Activated CD8-positive, alpha-beta memory T cell treated with anti-CD3 and anti-CD28 coated beads for 48 hours (primary cell): Measurements from ENCODE around the gene NAT9.

Source experiments
- DNase-seq, 3 experiments: peaks; one replicate each; pipeline ENCODE4 v3.0.0-alpha.2; 2020; ENCODE audit warnings: low read depth in 2 of 3, low spot score in 2 of 3

The NAT9 gene

DNA sequence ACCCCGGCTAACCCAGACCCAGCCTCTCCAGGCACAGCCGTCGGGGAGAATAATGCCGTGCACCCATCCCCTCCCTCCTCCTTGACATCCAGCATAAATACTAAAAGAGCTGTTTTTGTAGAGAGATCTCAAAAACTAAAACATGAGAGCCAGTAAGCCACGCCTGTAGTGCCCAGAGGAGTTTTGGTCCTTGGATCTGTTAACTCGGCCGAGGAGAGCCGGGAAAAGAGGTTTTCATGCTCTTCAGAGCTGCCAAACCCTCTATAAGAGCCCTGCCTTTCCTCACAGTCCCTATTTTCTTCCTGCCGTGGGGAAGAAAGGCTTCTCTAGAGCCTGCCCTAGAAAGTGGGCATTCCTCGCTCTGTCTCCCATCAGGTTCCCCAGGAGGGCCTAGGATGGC, 30.2 kb upstream of the NAT9 start:
- DNase-seq, result no peak

DNA sequence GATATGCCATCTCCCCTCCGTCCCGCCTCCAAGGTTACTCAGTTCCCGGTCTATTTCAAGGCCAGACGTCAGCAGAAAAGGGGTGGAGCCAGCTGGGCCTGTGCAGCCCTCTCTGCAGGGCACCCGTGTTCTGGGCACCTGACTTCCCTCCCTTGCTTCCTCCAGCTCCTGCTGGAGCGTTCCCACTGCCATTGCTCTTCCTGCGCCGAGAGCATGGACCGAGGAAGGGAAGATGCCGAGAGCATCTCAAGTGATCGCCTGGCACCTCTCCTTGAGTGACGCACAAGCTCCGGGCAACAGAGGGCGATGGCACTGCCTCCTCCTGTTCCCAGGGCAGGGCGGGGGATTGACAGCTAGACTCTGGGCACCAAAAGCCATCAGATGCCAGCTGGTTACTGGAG, 29.4 kb upstream of the NAT9 start:
- no peak for DNase-seq

DNA sequence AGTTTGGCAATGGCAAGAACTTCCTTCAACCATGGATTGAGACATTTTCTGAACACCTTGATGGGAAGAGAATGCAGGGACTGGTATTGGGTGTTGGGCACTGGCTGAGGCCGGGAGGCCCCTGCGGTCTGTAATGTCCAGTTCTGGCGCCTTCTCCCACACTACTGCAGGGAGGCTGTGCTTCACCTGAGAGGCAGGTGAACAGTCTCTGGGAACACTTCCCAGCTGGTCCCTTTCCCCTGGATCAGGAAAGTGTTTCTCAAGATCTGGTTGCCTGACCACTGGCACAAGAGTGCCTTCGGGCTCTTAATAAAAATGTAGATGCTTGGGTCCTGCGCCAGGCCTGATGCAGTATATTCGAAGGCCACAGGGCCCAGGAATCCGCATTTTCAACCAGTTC, 28.5 kb upstream of the NAT9 start:
- no peak for DNase-seq

DNA sequence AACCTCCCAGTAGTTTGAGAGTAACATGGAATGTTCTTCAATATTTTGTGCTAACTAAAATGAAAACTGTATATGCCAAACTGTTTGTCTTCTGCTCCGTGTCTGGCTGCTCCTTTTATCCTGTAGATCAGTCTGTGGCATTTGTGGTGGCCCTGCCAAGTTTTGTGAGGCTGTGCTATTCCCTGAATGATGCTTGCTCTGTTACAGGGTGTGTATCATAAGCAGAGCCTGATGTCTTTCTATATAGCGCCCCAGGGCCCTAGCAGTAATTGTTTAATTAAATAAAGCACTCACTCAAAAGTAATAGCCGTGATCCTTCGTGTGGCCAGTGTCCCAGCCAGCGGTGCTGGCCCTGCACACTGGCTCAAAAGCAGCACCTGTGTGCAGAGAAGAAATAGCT, 27.8 kb upstream of the NAT9 start:
- DNase-seq, result no peak

DNA sequence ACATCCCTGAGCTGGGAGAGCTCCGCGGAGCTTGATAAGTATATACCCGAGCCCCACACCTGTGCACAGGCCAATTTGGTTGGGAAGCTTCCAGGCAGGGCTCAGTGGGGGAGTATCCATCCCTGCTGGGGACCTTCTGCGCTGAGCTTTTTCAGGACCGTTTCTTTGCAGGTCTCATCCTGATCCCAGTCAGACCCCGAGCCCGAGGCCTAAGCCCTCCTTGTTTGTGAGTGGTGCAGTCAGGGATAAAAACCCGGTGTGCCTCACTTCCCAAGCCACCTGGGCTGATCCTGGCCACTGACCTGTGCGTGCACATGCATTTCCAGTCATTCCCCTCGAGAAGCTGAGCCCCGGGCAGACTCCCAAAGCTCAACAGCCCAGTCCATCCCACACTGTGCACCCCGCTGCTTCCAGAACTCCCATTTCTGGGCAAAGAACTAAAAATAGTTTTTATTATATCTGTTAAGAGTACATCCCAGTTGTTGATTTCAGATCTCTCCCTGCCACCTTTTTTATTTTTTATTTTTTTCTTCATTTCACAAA, 27.3 kb upstream of the NAT9 start:
- DNase-seq, result no peak

DNA sequence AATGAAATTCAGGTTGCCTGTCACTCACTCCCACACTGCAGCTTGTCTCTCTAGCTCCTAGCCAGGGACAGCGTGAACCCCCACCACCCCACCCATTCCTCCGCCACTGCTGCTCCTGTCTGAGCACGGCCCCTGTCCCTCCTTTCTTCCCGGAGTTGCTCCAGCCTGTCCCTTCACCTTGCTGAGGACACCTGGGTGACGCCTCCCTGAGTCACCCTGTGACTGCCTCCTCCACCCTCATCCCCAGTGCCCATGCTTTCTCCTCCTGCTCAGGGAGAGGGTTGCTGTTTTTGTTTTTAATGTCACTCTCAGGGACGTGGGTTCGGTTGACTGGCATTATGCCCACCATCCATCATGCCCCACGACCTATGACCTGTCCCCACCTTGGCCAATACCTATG, 25.8 kb upstream of the NAT9 start:
- no peak for DNase-seq

DNA sequence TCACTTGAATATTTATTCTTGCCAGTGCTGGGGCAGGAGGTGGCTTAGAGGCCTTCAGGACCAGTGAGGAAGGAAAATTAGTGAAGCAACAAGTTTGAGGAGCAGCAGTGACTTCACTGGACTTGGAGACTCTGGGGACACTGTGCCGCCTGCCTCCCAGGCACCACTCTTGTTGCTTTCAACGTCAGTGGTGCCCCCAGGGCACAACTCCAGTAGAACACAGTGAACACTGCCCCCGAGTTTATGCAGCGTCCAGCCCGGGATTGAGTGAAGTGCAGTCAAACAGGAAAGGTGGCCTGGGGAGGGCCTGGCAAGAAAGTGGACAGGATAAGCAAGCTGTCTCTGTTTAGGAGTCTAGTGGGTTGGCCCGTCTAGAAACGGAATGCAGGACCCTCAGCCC, 24.4 kb upstream of the NAT9 start:
- DNase-seq, result no peak

DNA sequence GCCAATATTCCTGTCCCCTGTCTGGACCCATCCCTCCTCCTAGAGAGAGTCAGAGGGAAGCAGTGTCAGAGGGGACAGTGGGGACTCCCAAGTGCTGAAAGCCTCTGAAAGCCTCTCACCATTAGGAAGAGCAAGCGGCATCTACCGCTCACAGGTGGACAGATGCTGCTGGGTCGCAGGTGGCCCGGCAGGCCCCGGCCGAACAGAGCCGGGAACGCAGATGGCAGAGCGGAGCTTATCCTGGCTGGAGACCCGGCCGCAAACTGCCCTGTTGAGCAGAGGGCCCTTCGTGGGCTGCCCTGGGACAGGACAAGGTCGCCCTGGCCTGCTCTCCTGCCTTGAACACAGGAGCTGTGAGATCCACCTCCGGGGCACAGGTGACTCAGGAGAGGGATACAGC, 23.0 kb upstream of the NAT9 start:
- no peak for DNase-seq

DNA sequence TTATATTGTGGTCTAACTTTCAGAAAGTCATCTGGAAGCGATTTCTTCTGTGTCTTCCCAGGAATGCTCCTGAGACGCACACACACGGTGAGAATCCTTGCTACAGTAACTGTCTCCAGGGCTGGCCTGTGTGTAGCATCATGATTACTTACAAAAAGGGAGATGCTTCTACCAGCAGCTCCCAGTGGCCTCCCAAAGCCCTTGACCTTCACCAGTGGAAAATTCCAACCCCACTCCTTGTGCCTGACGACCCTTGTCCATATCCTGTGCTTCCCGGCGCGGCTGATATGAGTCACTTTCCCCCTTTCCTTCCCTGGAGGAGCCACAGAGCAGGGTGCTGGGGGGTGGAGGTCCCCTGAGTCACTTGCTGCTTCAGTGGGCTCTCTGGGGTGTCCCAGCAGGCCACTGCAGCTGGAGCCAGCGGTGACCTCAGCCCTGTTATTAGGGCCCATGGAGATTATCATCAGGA, 22.1 kb upstream of the NAT9 start:
- no peak for DNase-seq

DNA sequence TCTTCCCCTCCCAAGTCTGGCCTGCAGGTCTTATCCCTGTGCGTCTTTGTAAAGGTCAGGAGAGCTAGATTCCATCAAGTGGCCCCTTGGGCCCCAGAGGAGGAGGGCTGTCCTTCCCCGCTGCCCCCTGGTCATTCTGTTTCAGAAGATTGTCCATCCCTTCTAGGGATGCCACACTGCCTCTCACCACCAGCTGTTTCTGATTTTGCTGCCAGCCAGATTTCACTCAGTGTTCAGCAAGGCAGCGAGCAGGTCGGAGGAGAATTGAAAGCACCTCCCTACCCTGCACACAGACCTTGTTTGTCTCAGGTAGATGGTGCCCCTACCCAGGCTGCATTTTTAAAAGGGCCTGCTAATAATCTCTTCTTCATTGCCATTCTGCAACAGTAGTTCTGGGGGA, 21.7 kb upstream of the NAT9 start:
- no peak for DNase-seq

DNA sequence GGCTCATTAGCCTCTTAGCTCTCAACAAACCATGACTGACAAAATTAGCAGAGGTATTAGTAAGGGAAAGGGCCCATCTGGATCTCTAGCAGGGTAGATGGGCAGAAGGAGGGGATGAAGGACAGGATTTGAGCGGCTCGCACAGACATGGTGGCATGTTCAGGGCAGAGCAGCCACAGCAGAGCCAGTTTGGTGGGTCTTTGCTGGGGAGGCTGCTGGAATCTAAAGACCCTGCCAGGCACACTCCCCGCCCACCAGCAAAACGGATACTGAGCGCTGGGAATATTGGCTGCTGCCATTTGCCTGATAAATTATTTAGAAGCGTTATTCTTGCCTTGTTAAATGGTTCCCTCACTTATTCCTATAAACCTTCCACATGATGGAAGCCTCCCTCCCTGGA, 20.7 kb upstream of the NAT9 start:
- DNase-seq, result no peak

DNA sequence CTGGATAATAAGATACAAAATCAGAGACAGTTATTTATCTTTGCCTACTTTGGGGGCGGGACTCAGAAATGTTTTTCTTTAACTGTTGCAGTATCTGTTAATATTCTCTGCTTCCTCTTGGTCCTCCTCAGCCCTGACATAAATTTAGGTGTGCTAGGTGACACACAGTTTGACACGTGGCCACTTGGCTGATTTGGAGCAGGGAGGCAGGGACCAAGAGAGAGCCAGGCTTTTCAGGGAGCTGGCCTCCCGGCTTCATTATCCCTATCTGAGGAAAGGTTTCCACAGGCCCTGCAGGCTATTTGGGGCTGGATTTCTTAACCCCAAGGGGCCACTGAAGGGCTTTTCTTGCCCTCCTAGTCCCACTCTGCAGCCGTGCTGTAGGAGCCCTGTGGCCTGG, 20.1 kb upstream of the NAT9 start:
- no peak for DNase-seq

DNA sequence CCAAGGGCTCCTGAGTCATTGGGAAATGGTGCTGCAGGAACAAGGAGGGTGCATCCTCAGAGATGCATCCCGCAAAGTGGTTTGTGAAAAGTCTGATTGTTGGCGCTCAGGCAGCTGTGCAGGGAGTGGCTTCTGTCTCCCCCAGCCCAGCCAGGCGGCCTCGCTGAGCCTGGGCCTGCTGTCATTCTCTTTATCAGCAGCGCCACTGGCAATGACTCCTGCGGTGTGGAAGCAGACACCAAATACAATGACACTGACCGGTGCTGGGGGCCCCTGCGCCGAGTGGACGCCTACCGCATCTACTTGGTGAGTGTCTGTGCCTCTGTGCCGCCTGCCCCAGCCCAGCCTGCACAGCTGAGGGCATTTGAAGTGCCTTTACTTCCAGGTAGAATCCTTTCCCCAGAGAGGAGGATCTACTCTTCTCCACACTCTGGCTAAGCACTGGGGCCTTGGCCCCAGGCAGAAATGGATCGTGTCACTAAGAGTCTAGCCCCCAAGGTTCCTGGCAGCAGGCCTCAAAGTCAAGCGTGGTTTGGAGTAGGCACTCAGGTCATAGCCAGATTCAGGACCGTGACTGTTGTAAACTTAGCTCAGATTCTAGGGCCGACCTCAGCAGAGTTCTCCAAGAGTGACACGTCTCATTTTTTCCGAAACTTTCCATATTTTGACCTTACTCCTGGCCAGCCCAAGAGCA, 19.3 kb upstream of the NAT9 start:
- DNase-seq, result no peak

DNA sequence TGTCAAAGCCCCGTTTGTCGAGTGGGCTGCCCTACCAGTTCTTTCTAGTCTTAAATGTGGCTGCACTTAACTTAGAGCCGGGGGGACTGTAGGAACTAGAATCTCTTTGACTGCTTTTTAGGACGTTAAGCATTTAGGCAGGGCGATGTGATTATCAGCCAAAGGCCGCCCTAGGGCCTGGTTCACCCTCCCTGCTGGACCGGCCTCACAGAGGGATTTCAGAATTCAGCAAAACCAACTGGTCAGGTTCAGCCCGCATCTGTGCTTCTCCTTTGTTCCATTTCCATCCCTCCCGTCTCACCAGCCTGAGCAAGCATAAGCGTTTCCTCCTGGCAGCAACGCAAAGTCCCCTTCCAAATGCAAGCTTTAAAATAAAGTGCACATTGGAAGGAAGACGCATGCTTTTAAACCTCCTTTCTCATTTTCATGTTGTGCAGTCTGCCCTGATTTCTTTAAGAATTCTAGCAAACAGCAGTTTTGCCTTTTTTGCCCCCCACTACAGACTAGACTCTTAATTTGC, 16.5 kb upstream of the NAT9 start:
- no peak for DNase-seq

DNA sequence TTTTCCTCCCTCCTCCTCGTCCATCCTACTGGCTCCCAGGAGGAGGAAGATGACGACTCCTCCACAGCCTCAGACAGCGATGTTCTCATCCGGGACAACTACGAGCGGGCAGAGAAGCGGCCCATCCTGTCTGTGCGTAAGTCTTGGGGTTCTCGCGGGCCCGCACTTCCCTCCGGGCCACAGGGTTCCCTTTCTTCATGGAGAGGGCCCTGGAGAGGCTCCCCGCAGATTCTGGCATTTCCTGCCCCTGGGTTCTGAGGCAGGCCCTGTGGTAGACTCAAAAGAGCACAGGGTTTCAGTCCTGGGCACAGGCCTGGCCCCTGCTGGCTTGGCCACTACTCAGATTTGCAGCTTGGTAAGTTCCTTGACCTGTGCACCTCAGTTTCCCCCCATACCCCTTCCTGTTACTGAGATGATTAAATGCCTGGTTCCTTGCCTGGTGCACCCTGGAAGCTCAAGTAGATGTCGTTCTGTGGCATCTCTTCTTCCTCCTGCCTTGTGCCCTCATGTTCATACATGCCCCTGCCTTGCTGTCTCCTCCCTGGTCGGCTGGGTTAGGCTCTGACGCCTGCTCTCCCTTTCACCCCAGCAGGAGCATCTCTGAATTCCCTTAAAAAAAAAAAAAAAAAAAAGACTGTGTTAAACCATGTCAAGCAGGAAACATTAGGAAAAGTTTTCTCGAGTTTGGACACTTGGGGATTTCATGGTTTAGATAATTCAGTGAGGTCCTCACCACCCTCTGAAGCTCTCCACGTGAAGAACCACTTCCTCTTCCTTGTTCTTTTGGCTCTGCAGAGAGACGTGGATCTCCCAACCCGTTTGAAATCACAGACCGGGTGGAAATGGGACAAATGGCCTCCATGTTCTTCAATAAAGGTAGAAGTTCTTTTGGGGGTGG, 14.3 kb upstream of the NAT9 start:
- DNase-seq, result no peak

DNA sequence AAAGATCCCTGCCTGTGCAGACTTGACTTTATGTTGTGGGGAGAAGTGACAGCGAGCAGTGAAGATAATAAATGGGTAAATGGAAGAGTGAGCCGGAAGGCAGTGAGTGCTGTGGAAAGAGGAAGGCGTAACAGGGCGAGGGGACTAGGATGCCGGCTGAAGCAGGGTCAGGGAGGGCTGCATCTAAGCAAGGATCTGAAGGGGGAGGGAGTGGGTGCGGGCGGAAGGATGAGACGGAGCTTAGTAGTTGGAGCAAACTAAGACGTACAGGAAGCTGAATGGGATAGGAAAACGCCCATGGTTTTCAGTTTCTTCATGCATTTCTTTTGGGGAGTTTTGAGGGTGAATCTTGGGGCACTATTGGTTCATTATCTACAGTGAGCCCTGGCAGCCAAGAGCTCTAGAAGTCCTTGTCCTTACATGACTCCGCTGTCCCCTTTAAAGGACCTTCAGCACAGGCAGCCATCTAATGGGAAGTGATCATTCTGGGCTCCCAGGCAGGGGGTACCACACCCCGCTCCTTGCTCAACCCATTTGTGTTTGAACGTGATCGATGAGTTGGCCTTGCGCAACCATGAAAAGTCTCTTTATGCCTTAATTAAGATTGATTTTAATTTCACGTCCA, 10.4 kb upstream of the NAT9 start:
- no peak for DNase-seq

DNA sequence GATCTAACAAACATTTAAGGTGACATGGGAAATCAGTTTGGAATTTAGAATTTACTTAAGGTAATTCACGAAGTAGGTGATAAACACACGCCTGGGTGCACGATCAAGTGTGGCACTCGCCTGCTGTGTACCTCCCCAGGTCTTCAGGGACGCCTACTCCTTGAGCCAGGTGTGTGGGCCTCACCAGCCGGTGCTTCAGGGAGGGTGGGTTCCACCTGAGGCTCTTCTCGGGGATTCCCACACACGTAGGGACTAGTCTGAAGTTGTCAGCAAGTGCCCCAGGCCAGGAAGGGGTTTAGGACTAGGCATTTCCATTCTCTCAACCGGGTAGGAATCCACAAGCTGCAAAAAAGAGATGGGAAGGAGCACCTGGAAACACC, 9.8 kb upstream of the NAT9 start:
- DNase-seq, result no peak

DNA sequence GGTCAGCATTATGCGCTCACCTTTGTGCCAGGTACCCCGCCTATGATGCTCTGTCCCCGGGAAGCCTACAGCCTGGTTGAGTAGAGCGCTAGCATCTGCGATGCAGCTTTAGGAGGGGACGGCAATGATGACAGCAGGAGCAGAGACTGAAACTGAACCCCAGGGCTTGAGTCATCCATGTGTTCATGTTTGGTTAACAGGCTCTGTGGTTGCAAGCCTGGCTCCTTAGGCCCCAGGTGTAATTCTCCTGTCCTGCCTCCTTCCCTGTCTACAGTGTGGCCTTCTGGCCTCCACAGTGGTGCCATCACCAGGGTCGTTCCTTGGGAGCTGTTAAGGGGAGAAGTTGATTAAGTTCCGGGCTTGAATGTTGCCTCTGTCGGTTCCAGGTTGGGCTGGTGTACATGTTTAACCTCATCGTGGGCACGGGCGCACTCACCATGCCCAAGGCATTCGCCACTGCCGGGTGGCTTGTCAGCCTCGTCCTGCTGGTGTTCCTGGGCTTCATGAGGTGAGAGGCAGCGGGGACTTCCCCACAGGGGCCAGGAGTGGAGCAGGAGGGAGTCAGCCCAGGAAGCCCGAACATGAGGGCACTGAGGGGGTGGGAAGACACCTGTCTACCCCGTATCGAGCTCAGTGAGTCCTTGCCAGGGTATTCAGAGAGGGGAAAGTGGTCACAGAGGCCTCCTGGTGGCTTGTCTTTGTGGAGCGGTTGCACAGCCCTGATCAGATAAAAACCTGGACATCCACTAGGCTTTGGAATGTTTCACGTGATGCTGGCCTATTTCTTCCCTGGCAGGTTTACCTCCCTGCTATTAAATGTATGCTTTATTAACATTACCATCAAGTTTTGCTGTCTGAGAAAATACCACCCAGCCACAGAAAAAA, 9.2 kb upstream of the NAT9 start:
- DNase-seq, result no peak

DNA sequence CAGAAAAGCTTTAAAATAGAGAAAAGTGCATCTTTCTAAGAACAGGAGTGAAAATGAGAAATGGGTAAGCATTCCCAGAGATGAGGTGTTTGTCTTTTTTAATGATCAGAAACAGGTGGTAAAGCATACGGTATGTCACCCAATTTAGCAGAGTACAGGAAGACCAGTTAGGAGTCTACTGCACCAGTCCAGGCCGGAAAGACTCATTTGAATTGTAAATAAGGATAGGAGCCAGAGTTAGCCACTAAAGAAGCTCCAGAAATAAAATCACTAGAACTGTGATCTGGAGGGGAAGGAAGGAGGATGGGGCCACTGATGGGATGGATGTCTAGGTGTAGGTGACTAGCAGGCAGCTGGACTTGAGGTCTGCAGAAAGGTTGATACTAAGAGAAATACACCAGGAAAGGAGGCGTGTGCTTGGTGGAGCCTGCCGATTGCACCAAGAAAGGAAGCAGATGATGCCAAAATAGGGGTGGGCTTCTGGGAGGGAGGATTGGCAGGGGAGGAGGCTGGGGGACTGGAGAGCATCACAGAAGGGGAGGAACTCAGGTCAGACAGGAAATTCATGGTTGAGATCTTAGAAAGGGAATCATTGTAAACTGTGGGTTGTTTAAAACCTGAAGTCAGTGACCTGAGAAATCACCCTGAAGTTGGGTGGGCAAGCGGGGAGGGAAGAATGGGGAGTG, 8.1 kb upstream of the NAT9 start:
- no peak for DNase-seq

DNA sequence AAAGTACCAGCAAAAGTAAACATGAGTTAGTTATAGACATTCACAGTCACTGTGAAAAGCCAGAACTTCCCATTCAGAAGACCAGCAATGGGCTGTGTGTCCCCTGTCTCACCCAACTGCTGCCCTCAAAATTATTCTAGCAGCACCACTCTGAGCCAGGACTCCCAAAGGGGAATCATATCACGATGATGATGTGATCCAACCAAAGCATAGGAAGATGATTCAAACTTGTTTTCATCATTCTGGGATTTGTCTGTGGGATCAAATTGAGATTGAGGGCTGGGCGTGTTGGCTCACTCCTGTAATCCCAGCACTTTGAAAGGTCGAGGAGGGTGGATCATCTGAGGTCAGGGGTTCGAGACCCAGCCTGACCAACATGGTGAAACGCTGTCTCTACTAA, 6.4 kb upstream of the NAT9 start:
- DNase-seq, result no peak
